K562 (cell line): ENCODE measurements around the gene PXK. TPM values are rescaled to one million over a fixed set of nuclear protein-coding genes. Genes with fewer than 3 reads are reported as not detected.

Experiments used
- CC2D1A ChIP-seq: fragments of 450-650 bp; IDR thresholded peaks from 2 replicates; pipeline ENCODE4 v1.6.1; 2017; ENCODE audit warnings: mild to moderate bottlenecking
- CSDE1 ChIP-seq, 2 experiments: fragments of 450-650 bp; IDR thresholded peaks; 2 replicates each; pipeline ENCODE4 v1.6.1; 2016; ENCODE audit warnings: mild to moderate bottlenecking in 1 of 2
- HDAC3 ChIP-seq: fragments of 450-650 bp; IDR thresholded peaks from 2 replicates; pipeline ENCODE4 v1.6.1; 2018; ENCODE audit warnings: borderline replicate concordance, mild to moderate bottlenecking, moderate library complexity; ENCODE audit not compliant: partially characterized antibody
- HNRNPUL1 ChIP-seq: fragments of 200-400 bp; formaldehyde crosslinking; IDR thresholded peaks from 2 replicates; pipeline ENCODE4 v1.6.1; 2017; ENCODE audit warnings: low read length
- MCM5 ChIP-seq: fragments of 450-650 bp; IDR thresholded peaks from 2 replicates; pipeline ENCODE4 v1.6.1; 2016; ENCODE audit warnings: low read depth
- RAD21 ChIP-seq, 2 experiments: fragments of 250-450 bp in 1 of 2; fragments of 450-650 bp in 1 of 2; sonication (Bioruptor Pico) in 1 of 2; formaldehyde crosslinking in 1 of 2; IDR thresholded peaks in 1 of 2; conservative IDR thresholded peaks in 1 of 2; 2 replicates each; pipeline versions ENCODE4 v1.4.0 to v1.8.0; 2020 to 2022; ENCODE audit warnings: mild to moderate bottlenecking in 2 of 2, moderate library complexity in 1 of 2
- RB1 ChIP-seq: fragments of 450-650 bp; IDR thresholded peaks from 2 replicates; pipeline ENCODE4 v1.6.1; 2017; ENCODE audit warnings: low read depth, mild to moderate bottlenecking
- SIN3A ChIP-seq, 2 experiments: fragments of 150-350 bp in 1 of 2; IDR thresholded peaks; 2 replicates each; pipeline ENCODE4 v1.6.1; 2011 to 2016; ENCODE audit warnings: borderline replicate concordance in 2 of 2, low read depth in 2 of 2, low read length in 2 of 2, mild to moderate bottlenecking in 2 of 2, moderate library complexity in 2 of 2; ENCODE audit not compliant: control insufficient read depth in 1 of 2
- SLC30A9 ChIP-seq: fragments of 250-450 bp; sonication (Bioruptor Pico); IDR thresholded peaks from 2 replicates; pipeline ENCODE4 v1.8.0; 2022; ENCODE audit warnings: mild to moderate bottlenecking, moderate library complexity
- SP1 ChIP-seq: sonication (generic); formaldehyde crosslinking; IDR thresholded peaks from 2 replicates; pipeline ENCODE4 v1.8.1; 2022; ENCODE audit warnings: mild to moderate bottlenecking, missing genetic modification reagents
- SRSF9 ChIP-seq: fragments of 200-400 bp; formaldehyde crosslinking; IDR thresholded peaks from 2 replicates; pipeline ENCODE4 v1.6.1; 2017; ENCODE audit warnings: low read depth, low read length, borderline replicate concordance
- TBP ChIP-seq: optimal IDR thresholded peaks from 2 replicates; pipeline ENCODE3; 2011; ENCODE audit warnings: low read depth, low read length, improper control_type of control experiment
- XRCC5 ChIP-seq: fragments of 200-400 bp; formaldehyde crosslinking; IDR thresholded peaks from 2 replicates; pipeline ENCODE4 v1.6.1; 2017; ENCODE audit warnings: low read depth, mild to moderate bottlenecking, low read length
- ZNF24 ChIP-seq: fragments of 450-650 bp; IDR thresholded peaks from 2 replicates; pipeline ENCODE4 v1.6.1; 2016
- ZNF41 ChIP-seq: fragments of 250-450 bp; sonication (Bioruptor Pico); conservative IDR thresholded peaks from 2 replicates; pipeline ENCODE4 v1.4.0; 2020; ENCODE audit warnings: mild to moderate bottlenecking
- ZNF444 ChIP-seq: fragments of 250-450 bp; sonication (Bioruptor Pico); IDR thresholded peaks from 2 replicates; pipeline ENCODE4 v1.4.0; 2020; ENCODE audit warnings: mild to moderate bottlenecking, moderate library complexity
- ZNF445 ChIP-seq: fragments of 250-450 bp; sonication (Bioruptor Pico); IDR thresholded peaks from 2 replicates; pipeline ENCODE4 v1.4.0; 2020; ENCODE audit warnings: low read depth, mild to moderate bottlenecking, moderate library complexity
- ZNF79 ChIP-seq: fragments of 250-450 bp; sonication (Bioruptor Pico); IDR thresholded peaks from 2 replicates; pipeline ENCODE4 v1.4.0; 2020; ENCODE audit warnings: low read depth, mild to moderate bottlenecking, moderate library complexity
- polyA plus RNA-seq, 8 experiments: library from polyadenylated mRNA; depleted of rRNA in 4 of 8; stranded (reverse) in 5 of 8; unstranded in 3 of 8; fragments of >200 nt; fragmentation: Nextera tagmentation in 2 of 8; fragmentation: Illumina TruSeq in 1 of 8; extraction: Ambion mirVana in 2 of 8; extraction: Trizol in 1 of 8; gene quantifications; 2 replicates each; pipeline versions ENCODE4 v1.2.1 to v1.2.3, GENCODE V29; 2011 to 2014; ENCODE audit warnings: inconsistent platforms in 1 of 8, missing spikeins in 1 of 8
- total RNA-seq, 7 experiments: library from RNA; depleted of rRNA in 6 of 7; stranded (reverse); fragments of >200 nt in 6 of 7; fragmentation: Illumina TruSeq in 2 of 7; extraction: Trizol in 2 of 7; gene quantifications; 2 replicates each; pipeline versions ENCODE4 v1.2.1 to v1.2.3, GENCODE V29; 2011 to 2021; ENCODE audit warnings: low replicate concordance in 1 of 7
- TF ChIP-seq, protein P1 (sequence below): sonication (generic); formaldehyde crosslinking; IDR thresholded peaks from 2 replicates; pipeline ENCODE4 v1.8.1; 2023; ENCODE audit warnings: mild to moderate bottlenecking, missing genetic modification reagents
- TF ChIP-seq, protein P2 (sequence below): fragments of 450-650 bp; IDR thresholded peaks from 2 replicates; pipeline ENCODE4 v1.6.1; 2016
- TF ChIP-seq, protein P3 (sequence below): fragments of 250-450 bp; sonication (Bioruptor Pico); IDR thresholded peaks from 2 replicates; pipeline ENCODE4 v1.8.0; 2022; ENCODE audit warnings: inconsistent platforms, mild to moderate bottlenecking, moderate library complexity, borderline replicate concordance
- TF ChIP-seq, protein P4 (sequence below): sonication (generic); formaldehyde crosslinking; IDR thresholded peaks from 2 replicates; pipeline ENCODE4 v1.8.1; 2022; ENCODE audit warnings: missing genetic modification reagents

The PXK gene
- total and polyA plus RNA-seq, 9 of the 15 experiments (the other 6 are each of a cell fraction or from before 2014, with no cell fraction given), result 3.3 to 19.9 (median 11.3) TPM

DNA sequence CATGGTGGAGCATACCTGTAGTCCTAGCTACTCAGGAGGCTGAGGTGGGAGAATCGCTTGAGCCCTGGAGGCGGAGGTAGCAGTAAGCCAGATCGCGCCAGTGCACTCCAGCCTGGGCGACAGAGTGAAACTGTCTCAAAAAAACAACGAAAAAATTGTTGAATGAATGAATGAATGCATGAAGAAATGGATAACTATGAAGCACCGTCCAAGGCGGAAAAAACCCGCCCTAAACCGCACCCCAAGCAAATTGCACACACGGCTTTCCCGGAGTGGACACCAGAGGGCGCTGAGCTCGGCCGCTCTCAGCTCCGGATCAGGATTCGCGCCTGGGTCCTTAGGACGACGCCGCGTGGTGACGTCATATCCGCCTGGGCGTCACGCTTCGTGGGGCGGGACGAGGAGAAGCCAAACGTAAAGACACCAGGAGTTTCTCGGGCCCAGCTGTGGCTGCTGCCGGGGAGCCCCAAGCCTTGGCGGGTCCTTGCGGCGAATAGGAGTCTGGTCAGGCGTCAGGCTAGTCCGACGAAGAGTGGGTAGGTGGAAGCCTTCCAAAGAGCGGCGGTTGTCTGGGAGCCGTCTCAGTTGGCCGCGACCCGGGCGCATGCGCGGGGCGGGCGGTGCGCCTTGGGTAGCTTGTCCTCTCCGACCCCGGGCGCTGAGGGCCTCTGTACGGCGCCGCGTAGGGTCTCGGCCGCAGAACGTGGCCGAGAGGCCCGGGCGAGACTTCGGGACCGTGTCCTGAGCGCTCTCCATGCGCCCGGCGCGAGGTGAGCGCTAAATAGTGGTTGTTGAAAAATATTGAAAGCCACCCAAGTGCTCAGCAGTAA lies 26.6 kb upstream of the PXK start, which contains the start of the genes HTD2 and RPP14 (continued):
- TF ChIP-seq, protein P1, sequence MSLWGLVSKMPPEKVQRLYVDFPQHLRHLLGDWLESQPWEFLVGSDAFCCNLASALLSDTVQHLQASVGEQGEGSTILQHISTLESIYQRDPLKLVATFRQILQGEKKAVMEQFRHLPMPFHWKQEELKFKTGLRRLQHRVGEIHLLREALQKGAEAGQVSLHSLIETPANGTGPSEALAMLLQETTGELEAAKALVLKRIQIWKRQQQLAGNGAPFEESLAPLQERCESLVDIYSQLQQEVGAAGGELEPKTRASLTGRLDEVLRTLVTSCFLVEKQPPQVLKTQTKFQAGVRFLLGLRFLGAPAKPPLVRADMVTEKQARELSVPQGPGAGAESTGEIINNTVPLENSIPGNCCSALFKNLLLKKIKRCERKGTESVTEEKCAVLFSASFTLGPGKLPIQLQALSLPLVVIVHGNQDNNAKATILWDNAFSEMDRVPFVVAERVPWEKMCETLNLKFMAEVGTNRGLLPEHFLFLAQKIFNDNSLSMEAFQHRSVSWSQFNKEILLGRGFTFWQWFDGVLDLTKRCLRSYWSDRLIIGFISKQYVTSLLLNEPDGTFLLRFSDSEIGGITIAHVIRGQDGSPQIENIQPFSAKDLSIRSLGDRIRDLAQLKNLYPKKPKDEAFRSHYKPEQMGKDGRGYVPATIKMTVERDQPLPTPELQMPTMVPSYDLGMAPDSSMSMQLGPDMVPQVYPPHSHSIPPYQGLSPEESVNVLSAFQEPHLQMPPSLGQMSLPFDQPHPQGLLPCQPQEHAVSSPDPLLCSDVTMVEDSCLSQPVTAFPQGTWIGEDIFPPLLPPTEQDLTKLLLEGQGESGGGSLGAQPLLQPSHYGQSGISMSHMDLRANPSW (CRISPR knock-in tag), result peak; percentile 49; the same call in 1 of the 2 replicates
- TF ChIP-seq ZNF24 (peak; percentile 99), RB1 (peak; percentile 91), MCM5 (no peak), ZNF41 (CRISPR knock-in tag) (no peak), TBP (peak; percentile 55), ZNF444 (CRISPR knock-in tag) (no peak), CC2D1A (no peak), ZNF79 (CRISPR knock-in tag) (no peak), RAD21 (CRISPR knock-in tag; conservative IDR thresholded peaks at IDR 0.05 in 1 of 2, IDR thresholded peaks at IDR 0.05 in 1 of 2) (peak; percentile 27 to 55; a peak in 3 of 4 replicates), SP1 (peak; percentile 76; the same call in 1 of the 2 replicates), XRCC5 (peak; percentile 90; the same call in 1 of the 2 replicates), SLC30A9 (CRISPR knock-in tag) (no peak), ZNF445 (CRISPR knock-in tag) (no peak), SIN3A (IDR thresholded peaks at IDR 0.05; ENCODE audit: borderline replicate concordance in 2 of 2, control insufficient read depth in 1 of 2, low read depth in 2 of 2, low read length in 2 of 2) (peak in 1 of 2 experiments; percentile 6; a peak in 1 of 4 replicates), CSDE1 (IDR thresholded peaks at IDR 0.05) (peak in 1 of 2 experiments; percentile 67; a peak in 2 of 4 replicates), SRSF9 (no peak), HDAC3 (no peak), HNRNPUL1 (no peak)
- TF ChIP-seq, protein P2, sequence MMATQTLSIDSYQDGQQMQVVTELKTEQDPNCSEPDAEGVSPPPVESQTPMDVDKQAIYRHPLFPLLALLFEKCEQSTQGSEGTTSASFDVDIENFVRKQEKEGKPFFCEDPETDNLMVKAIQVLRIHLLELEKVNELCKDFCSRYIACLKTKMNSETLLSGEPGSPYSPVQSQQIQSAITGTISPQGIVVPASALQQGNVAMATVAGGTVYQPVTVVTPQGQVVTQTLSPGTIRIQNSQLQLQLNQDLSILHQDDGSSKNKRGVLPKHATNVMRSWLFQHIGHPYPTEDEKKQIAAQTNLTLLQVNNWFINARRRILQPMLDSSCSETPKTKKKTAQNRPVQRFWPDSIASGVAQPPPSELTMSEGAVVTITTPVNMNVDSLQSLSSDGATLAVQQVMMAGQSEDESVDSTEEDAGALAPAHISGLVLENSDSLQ, result no peak
- TF ChIP-seq, protein P3, sequence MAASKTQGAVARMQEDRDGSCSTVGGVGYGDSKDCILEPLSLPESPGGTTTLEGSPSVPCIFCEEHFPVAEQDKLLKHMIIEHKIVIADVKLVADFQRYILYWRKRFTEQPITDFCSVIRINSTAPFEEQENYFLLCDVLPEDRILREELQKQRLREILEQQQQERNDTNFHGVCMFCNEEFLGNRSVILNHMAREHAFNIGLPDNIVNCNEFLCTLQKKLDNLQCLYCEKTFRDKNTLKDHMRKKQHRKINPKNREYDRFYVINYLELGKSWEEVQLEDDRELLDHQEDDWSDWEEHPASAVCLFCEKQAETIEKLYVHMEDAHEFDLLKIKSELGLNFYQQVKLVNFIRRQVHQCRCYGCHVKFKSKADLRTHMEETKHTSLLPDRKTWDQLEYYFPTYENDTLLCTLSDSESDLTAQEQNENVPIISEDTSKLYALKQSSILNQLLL (CRISPR knock-in tag), result no peak
- TF ChIP-seq, protein P4, sequence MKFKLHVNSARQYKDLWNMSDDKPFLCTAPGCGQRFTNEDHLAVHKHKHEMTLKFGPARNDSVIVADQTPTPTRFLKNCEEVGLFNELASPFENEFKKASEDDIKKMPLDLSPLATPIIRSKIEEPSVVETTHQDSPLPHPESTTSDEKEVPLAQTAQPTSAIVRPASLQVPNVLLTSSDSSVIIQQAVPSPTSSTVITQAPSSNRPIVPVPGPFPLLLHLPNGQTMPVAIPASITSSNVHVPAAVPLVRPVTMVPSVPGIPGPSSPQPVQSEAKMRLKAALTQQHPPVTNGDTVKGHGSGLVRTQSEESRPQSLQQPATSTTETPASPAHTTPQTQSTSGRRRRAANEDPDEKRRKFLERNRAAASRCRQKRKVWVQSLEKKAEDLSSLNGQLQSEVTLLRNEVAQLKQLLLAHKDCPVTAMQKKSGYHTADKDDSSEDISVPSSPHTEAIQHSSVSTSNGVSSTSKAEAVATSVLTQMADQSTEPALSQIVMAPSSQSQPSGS (CRISPR knock-in tag), result peak; percentile 54; the same call in 1 of the 2 replicates
